ENCODE results near the gene PIP5K1B. TPM values are rescaled to one million over a fixed set of nuclear protein-coding genes. Genes with fewer than 3 reads are reported as not detected.

Gene PIP5K1B
- total and polyA plus RNA-seq, 10 of the 15 experiments (the other 5 are each of a cell fraction or from before 2014, with no cell fraction given) = 6.8 to 16.3 (median 10.6) TPM

DNA sequence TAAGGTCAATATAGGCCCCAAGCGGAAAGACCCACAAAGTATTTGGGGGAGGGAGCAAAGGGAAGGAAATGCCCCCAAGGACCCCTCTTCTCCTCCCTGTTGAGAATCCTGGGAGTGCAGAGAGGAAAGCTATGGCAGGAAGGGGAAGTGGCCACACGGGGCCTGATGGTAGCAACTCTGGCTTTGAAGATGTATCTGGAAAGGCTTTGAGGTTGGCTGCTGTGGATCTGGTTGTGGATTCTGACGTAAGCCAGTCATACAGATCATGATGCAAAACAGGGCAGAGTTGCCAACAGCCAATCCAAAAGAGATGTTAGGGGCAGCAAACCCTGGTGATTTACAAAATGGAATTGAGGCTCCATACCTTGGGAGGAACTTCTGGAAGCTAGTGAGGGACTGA is 200.1 kb downstream of the PIP5K1B start:
- H3K27me3 ChIP-seq (replicated peaks in 1 of 2; ENCODE audit: control insufficient read depth in 2 of 2, insufficient read depth in 2 of 2, low read length in 1 of 2) = no peaks in the 10 kb centered on the region
- no peak for ATAC-seq
- no peak overlapping the region for H2AFZ ChIP-seq (ENCODE audit: control insufficient read depth, low read depth, low read length)
- ChIA-PET POLR2A (no interaction called here), SMC1A (ENCODE audit: uncharacterized antibody, unreplicated experiment) (interaction anchor here (2.5 kb wide), 1 partner anchor 9 kb away, joined by 6 read pairs; no protein-coding TSS in a partner anchor), CTCF (no interaction called here), RAD21 (ENCODE audit: unreplicated experiment) (no interaction called here)
- no peaks in the 10 kb centered on the region for H3K79me2 ChIP-seq (ENCODE audit: control insufficient read depth, insufficient read depth, low read length)
- intact Hi-C loops (cut with micrococcal nuclease; ENCODE audit: unreplicated experiment) = no loop called here
- H3K4me1 ChIP-seq (ENCODE audit: control insufficient read depth, insufficient read depth, low read length) = no peaks in the 10 kb centered on the region
- no peak for TF ChIP-seq ZBTB4 (CRISPR knock-in tag; IDR thresholded peaks at IDR 0.05)
- TF ChIP-seq, protein P1, sequence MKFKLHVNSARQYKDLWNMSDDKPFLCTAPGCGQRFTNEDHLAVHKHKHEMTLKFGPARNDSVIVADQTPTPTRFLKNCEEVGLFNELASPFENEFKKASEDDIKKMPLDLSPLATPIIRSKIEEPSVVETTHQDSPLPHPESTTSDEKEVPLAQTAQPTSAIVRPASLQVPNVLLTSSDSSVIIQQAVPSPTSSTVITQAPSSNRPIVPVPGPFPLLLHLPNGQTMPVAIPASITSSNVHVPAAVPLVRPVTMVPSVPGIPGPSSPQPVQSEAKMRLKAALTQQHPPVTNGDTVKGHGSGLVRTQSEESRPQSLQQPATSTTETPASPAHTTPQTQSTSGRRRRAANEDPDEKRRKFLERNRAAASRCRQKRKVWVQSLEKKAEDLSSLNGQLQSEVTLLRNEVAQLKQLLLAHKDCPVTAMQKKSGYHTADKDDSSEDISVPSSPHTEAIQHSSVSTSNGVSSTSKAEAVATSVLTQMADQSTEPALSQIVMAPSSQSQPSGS (IDR thresholded peaks at IDR 0.05; ENCODE audit: low read length) = no peak
- TF ChIP-seq, protein P2, sequence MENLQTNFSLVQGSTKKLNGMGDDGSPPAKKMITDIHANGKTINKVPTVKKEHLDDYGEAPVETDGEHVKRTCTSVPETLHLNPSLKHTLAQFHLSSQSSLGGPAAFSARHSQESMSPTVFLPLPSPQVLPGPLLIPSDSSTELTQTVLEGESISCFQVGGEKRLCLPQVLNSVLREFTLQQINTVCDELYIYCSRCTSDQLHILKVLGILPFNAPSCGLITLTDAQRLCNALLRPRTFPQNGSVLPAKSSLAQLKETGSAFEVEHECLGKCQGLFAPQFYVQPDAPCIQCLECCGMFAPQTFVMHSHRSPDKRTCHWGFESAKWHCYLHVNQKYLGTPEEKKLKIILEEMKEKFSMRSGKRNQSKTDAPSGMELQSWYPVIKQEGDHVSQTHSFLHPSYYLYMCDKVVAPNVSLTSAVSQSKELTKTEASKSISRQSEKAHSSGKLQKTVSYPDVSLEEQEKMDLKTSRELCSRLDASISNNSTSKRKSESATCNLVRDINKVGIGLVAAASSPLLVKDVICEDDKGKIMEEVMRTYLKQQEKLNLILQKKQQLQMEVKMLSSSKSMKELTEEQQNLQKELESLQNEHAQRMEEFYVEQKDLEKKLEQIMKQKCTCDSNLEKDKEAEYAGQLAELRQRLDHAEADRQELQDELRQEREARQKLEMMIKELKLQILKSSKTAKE (IDR thresholded peaks at IDR 0.05; ENCODE audit: low read depth, poor library complexity, severe bottlenecking) = no peak
- in situ Hi-C loops (cut with MboI) = loop anchor here (5.0 kb wide), 1 partner anchor 323 kb away; no protein-coding TSS in a partner anchor
- WGBS (ENCODE audit: insufficient coverage, insufficient replicate concordance, low lambda C conversion rate, missing lambda C conversion rate) = 33% methylated on average over 3 of the region's 3 CpGs
- no peak overlapping the region for H3K4me3 ChIP-seq
- H3K9me3 ChIP-seq (replicated peaks; ENCODE audit: control insufficient read depth, insufficient read depth, low read length) = no peaks in the 10 kb centered on the region
- no peaks in the 10 kb centered on the region for H4K20me1 ChIP-seq (ENCODE audit: control insufficient read depth, insufficient read depth)
- FAIRE-seq = no peak
- no peak for DNase-seq (ENCODE audit: low read depth, low spot score)
- H3K4me2 ChIP-seq (ENCODE audit: control insufficient read depth, insufficient read depth) = no peak overlapping the region
- H3K9ac ChIP-seq (ENCODE audit: control insufficient read depth, insufficient read depth, low read length) = no peak overlapping the region
- H3K36me3 ChIP-seq (ENCODE audit: control insufficient read depth in 2 of 2, insufficient read depth in 2 of 2, low read length in 1 of 2) = no peaks in the 10 kb centered on the region
- no peak overlapping the region for H3K27ac ChIP-seq (ENCODE audit: control insufficient read depth, insufficient read depth)
- no TSS peak for BruUV-seq (replicated peaks)
